Eye (tissue), 1 donor: Measurements from ENCODE around the gene SPX.

Experiments
- DNase-seq: peaks from one replicate; pipeline ENCODE4 v3.0.0-alpha.2; 2015

Gene SPX

DNA sequence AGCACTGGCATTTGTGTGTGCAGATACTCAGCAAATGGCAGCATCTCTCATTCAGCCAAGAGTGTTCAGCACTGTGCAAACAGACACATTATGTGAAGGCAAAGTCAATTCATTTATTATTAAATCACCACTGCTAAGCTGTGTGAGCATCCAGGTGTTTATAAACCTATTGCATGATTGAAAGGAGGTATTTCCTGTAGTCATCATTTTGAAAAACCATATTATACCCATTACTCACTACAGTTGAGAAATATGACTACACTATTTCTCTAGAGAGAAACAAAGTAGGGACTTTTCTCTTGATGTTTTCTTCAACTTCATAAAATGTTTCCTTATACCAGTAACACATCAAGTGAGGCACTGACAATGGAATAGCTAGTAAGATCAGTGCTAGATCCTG, 13.7 kb downstream of the SPX start:
- no peak for DNase-seq

DNA sequence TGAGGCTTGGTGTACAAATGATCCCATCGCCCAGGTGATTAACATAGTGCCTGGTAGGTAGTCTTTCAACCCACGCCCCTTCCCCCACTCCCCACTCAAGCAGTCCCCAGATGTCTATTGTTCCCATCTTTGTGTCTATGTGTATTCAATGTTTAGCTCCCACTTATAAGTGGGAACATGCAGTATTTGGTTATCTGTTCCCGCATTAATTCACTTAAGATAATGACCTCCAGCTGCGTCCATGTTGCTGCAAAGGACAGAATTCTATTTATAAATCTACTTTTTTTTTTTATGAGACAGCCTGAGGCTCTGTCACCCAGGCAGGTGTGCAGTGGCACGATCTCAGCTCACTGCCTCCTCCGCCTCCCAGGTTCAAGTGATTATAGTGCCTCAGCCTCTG, 15.7 kb downstream of the SPX start:
- DNase-seq = no peak

DNA sequence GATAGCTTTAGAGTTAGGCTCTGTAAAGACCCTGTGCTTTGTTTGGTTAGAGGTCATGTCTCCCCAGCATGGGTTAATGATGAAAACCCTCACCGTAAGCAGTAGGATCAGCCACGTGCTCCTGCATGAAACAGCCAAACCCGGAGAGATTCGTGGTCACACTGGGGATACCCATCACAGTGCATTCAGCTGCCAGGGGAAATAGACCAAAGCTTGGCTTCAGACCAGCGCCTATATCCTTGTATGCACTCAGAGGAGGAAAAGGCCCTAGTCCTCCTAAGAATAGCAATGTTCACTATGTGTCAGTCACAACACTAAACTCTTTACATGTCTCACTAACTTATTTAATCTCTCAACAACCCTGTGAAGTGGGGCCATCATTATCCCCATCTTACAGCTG, 16.3 kb downstream of the SPX start:
- no peak for DNase-seq

DNA sequence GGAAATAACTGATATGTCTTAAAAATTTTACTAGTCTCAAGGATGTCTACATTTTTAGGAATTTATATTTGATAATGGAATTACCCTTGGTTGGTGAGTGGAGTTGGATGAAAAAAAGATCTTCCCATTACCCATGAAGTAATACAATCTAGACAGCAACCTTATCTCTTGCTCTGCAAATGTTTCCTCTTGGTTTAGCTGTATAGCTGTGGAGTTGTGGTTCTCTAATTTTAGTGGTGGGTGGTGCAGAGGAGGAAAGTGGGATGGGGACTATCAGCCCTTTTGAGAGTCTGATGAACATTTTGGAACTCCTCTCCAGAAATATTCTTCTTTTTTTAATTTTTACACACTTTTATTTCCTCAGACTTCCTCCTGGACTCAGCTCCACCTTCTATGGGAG, 17.1 kb downstream of the SPX start:
- no peak for DNase-seq

DNA sequence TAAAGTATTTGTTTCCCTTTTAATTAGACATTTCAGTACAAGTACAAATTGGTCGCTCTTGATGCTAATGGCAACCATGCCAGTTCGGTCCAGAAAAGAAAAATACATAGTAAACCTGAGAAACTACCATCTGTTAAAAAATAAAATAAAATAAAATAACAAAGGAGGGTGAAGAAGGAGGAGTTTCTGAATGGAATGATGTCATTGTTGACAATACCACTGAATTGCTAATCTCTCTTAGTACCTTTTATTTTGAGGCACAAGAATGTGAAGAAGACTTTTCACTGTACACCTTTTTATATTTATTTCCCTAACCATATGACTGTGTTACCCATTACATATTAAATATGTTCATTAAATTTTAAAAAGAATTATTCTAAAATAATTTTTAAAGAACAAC, 19.5 kb downstream of the SPX start:
- DNase-seq = no peak

DNA sequence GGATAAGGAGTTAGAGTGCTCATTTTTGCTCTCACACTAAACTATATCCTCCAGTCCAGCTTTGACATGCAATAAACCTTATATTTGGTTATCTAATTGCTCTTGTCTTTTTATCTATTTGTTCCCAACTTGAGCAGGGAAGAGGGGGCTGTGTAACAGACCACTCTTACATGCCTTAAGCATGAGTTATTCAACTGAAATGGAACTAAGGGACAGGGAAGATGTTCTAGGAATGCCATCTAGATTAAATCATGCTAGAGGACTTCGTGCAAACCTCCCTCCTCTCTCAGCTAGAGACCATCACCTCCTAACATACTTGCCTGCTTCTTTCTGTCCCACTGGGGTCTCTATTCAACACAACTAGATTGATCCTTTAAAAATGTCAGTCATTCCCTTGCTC, 20.6 kb downstream of the SPX start:
- no peak for DNase-seq

DNA sequence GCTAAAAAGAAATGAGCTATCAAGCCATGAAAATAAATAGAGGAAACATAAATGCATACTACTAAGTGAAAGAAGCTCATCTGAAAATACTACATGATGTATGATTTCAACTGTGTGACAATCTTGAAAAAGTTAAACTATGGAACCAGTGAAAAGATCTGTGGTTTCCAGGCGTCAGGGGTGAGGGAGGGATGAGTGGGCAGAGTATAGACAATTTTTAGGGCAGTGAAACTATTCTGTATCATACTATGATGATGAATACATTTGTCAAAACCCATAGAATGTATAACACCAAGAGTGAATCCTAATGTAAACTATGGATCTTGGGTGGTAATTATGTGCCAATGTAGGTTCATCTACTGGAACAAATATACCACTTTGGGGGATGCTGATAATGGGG, 21.3 kb downstream of the SPX start:
- DNase-seq = no peak

DNA sequence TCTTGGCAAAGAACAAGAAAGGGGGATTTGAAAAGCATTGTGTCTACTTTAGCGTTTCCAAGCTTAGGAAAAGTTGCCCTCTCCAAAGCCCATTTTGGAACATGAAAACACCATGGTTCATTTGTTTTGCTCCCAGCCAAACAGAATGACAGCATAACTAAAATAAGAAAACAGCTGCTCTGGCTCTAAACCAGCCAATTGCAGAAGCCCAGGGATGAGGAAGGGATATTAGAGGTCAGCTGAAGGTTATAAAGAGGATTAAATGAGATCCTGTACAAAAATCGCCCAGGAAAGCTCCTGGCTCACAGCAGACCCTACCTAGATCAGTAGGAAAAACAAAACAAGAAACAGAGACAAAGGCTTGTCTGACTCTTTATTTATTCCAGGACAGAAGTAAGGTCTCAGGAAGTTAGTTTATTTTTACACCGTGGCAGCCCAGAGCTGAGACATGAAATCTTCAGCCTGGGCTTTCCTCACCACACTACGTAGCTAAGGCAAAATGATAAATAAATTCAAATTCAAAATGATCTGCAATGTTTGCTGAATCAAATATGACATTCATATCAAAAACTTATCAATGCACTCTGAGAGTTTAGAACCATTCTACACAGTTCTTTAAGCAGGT, 25.9 kb downstream of the SPX start:
- DNase-seq = peak; percentile 42

DNA sequence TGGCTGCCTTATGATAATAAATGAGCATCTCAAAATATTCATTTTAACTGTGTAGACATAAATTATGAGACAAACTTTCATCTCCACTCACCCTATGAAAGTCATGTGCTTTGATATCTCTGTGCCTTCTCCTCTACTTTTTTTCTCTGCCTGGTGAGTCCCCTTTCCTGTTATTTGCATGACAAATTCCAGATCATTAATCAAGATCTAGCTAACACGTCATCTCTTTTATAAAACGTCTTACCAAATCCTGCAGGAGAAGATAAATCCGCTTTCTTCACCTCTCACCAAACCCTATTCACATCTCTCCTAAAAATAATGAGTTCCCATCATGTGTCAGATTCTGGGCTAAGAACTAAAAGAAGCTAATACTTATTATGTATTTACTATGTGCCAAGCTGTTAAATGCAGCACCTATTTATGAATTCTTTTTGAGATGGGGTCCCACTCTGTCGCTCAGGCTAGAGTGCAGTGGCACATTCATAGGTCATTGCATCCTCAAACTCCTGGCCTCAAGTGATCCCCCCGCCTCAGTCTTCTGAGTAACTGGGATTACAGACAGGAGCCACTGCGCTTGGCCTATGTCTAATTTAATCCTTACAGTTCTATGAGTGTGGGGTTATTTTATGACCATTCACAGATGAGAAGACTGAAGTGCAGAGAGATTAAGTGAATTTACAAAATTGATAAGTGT, 26.7 kb downstream of the SPX start:
- no peak for DNase-seq

DNA sequence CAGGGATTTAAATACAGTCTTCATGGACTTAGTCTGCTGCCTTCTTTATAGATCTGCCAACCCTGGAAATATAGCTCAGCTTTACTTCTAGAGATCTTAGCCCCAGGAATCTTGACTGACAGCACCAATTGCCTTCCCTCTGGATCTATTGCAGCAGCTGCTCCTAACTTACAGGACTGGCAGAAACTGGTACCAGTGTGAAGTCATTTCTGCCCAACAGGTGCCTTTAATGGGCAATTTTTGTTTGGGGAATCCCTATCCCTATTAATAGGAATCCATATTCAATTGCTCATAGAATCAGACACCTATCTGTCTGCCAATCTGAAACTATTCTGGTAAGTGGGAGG, 27.2 kb downstream of the SPX start:
- DNase-seq = peak; percentile 20

DNA sequence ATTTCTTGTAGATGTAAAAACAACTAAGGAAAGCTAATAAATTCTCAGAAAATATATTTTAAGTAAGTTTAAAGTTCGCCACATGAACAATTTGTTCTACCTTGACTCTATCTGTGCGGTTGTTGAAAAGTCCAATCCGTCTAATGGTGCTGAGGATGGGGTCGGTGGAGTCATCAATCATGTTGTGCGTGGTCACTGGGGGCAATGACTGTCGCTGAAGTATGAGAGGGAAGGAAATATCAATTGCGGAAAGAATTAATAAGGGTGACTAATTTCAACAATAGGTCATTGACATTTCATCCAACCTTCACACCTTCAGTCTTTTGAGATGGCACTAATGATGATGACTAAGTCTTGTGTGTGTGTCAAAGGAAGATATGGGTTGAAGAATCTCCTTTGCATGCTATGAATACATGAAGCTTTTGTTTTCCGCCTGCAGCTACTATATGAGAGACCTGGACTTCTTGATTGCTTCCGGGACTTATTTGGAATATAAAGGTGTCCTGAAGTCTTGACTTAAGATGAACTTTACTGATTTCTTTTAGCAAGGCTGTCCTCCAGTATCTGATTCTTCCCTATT, 32.1 kb downstream of the SPX start:
- DNase-seq = no peak

DNA sequence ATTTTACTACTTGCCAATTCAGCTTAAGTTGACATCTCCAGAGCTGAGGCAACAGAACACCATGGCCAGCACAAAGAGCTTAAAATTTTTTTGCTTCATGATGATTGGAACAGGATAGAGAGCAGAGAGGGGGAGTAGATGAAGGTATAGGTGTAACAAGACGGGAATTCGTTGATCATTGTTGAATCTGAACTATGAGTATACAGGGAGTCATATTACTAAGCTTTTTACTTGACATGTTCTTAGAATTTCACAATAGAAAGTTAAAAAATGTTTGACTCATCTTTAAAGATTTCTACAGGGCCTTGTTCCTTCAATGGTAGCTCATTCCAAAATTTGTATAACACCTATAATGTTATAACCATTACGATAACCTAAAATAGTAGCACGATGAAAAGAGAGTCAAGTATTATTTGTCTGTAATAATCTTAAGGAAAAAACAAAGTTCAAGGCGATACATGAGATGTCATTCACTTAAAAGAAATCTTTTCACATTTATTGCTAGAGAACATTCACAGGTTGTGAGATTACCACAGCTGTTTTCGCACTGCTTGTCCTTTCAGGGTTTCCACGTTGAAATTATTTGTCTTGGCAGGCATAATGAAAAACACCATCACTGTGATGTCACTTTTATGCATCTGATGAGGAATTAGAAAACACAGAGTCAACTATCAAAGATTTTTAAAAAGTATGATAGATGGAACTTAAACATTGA, 33.9 kb downstream of the SPX start:
- no peak for DNase-seq

DNA sequence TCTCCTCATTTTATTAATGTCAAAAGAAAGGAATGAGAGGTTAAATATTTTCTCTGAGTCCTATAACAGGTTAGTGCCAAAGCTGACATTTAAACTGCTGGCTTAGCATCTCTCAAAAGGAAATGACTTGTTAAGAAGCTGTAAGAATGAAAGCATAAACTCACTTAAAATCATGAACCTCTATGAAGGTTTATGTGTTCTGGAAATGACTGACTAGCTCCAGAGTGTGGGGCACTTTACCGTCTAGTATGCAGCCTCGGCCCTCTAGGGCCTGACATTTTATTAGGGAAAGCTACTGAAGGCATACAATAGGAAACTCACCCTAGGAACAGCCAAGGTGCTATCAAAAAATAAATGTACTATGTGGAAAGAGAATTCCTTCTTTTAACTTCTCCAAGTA, 35.1 kb downstream of the SPX start:
- DNase-seq = no peak

DNA sequence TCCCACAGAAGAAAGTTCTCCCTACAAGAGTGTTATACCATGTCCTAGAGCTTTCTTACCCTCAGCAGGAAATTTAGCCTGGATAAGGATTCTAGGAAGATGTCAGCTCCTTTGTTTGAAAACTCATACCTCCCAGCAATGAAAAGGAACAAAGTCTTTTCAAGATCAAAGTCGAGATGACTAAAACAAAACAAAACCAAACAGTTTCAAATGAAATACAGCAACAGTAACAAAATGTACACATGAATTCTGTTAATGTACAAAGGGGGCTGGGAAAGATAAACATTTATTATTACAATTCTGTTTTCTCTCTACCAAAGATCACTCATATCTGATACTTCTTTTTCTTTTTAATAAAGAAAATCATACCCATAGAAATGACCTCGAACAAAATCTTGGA, 36.8 kb downstream of the SPX start:
- no peak for DNase-seq

DNA sequence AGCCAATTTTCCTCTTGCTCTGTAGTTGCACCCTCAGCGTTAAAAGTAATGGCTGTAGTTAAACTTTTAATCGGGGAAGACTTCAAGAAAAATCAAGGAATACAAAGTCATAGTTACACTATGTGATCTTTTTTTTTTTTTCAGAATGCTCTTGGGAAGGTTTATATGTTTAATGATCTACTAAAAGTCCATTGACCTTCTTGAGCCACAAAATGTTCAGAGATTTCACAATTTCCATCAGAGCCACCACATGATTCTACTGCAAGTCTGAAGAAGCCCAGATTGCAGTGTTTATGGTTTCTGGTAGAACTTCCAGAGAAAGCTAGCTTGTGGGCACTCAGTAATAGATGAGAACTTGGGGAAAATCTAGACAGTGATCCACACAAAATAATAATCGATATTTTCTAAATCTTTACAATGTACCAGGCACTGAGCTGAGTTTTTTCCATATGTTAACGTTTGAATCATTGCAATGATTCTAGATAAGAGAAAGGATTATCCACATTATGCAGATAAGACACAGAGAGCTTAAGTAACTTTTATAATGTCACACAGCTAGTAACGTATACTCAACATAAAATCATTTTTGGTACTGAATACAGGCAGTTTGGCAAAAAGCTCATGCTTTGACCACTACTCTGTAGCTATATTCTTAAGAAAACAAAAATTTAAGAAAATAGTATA, 40.3 kb downstream of the SPX start:
- DNase-seq = no peak

DNA sequence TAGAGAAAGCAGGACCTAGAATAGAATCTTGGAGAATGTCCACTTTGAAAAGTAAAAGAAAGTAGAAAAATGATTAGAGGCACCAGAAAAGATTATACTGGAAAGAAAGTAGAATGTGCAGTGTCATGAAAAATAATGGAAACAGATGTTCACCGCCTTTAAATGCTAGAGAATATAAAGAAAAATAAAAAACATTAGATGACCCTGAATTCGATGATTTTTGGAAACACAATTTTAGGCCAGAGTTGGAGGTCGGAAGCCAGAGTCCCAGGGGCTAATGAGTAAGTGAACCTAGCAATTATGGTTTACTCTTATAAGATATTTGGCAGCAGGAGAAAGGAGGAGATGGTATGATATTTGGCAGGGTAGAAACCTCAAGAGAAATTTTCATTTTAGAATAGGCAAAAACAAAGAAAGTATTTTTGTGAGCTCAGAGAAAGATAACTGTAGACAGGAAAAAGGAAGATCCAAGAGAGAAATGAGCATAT, 40.9 kb downstream of the SPX start:
- no peak for DNase-seq

DNA sequence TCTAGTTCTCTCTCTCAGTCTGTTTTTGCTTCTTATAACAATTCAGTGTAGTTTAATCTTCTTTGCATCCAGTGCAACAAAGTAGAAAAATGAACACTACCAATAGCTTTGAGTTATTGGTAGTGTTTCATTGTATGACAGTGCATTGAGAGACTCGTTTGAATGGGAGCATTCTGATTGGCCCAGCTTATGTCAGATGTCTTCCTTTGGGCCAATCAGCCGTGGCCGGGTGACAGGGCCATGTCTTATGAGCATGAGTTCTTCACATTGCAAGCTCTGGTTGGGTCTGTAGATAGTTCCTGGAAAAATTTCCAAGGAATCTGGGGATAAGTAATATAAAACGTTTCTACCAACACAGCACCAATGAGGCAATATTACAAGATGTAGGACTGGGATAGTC, 42.0 kb downstream of the SPX start:
- DNase-seq = no peak

DNA sequence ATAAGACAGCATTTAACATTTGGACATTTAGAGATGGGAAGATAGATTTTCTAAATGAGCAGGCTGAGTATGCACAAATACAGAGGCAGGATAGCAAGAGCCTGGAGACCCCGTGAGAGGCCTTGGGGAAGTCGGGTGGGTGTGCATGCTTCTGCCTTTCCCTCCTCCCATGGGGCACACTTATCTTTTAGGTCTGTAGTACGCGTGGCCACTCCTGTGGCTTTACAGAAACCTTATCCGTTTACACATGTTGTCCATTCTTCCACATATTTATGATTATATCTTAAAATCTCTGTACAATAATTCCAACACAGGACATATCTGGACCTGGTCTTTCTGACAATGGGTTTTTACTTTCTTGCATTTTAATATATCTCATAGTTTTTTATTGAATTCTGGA, 45.0 kb downstream of the SPX start:
- DNase-seq = no peak

DNA sequence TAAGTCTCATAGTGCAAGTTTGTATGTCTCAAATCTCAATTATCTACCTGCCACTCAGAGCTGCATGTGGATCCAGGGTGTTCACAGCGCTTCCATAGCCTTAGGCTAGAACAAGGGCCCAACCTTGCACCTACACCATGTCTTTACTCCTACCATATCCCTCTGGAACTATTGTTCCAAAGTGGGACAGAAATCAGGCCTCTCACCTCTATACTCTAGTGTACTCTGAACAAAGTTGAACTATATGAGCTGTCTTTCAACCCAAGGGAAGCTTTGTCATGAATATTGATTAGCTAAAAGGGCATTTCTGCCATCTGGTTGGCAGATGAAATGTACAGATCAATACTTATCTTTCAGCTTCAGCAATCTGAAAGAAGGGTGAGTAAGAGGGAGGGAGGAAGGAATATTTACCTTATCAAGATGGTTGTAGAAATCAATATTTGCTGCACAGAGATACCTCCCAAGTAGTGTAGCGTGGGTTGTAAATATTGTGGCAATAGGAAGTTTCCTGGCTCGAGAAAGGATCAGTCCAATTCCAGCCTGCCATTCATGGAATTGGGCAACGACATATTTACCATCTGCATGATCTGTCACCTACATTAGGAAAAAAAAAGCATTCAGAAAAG, 47.8 kb downstream of the SPX start:
- peak; percentile 26 for DNase-seq

DNA sequence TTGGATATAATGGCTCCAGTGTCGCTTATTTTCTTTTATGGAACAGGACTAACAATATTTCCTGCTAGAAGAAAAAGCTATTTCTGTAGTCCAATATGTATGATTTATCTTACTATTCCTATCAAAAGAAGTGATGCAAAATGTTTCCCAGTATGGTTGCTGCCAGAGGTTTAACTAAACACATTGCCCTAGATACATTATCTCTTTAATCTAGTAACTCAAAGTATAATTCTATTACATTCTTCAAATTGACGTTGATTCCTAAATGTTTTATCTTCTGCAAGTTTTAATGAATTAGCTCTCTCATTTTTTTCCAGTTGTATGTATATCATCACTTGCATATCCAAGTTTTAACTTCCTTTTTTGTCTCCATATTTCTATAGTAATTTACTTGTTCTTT, 50.3 kb downstream of the SPX start:
- no peak for DNase-seq

DNA sequence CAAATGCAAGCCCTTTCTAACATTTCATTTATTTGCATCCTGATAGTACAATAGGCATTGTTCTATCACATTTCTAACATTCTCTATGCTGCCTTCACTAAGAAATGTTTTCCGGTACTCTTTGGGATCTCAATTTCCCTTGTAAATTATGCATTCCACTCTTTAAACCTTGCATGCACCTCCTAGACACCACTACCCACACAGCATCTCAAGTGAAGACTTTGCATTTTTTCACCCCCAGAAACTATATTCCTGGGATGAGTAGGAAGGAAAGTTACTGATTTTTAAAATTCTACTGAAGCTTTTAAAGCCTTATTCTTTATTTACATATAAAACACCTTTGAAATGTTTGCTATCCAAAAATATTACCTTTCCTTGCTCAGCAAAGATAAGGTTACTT, 51.4 kb downstream of the SPX start:
- DNase-seq = no peak

DNA sequence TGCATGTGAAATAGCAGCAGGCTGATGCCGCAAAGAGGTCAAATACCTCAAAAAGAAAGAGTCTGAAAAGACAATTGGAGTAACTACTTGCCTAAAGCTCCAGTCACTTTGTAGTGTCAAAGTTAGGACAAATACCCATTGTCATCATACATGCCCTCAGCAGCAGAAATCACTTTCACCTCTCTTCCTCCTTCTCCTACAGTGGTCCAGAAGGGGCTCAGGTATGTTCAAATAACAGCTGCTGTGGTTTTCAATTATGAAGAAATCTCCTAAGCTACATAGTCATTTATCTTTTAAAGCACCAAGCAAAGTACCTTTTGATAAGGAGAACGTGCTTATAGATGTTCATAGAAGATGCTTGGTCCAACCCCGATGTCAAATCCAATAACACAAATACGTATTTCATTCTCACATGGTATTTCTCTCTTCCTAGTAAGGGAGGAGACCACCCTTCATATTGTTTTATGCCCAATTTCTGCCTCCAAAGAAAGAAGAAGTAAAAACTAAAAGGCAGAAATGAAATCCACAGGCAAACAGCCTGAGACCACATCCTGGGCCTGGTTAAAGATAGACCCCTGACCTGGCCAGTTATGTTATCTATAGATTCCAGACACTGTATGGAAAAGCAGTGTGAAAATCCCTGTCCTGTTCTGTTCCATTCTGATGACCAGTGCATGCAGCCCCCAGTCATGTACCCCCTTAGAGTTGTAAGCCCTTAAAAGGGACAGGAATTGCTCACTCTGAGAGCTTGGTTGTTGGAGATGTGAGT, 54.8 kb downstream of the SPX start:
- no peak for DNase-seq
